Glutamatergic neuron (in vitro differentiated cells): ENCODE results near the gene KIAA1671. TPM values are rescaled to one million over a fixed set of nuclear protein-coding genes. Genes with fewer than 3 reads are reported as not detected.
A peak's percentile ranks its signal among the peaks of the same experiment; 100 is the strongest.

Source experiments
- DNase-seq: peaks from one replicate; pipeline ENCODE4 v3.0.0; 2022
- H3K27ac Mint-ChIP-seq: one replicate; pipeline ENCODE4 v1.8.0; 2020; ENCODE audit warnings: mild to moderate bottlenecking, mixed read lengths, inconsistent platforms; ENCODE audit not compliant: unreplicated experiment
- H3K27me3 Mint-ChIP-seq: one replicate; pipeline ENCODE4 v1.8.0; 2020; ENCODE audit warnings: mild to moderate bottlenecking, moderate library complexity, mixed read lengths, inconsistent platforms; ENCODE audit not compliant: unreplicated experiment
- H3K36me3 Mint-ChIP-seq: one replicate; pipeline ENCODE4 v1.8.0; 2020; ENCODE audit warnings: mild to moderate bottlenecking, mixed read lengths, inconsistent platforms; ENCODE audit not compliant: unreplicated experiment
- H3K4me1 Mint-ChIP-seq: one replicate; pipeline ENCODE4 v1.8.0; 2020; ENCODE audit warnings: mild to moderate bottlenecking, low read depth, mixed read lengths, inconsistent platforms; ENCODE audit not compliant: unreplicated experiment
- H3K4me3 Mint-ChIP-seq: one replicate; pipeline ENCODE4 v1.8.0; 2020; ENCODE audit warnings: mild to moderate bottlenecking, mixed read lengths, inconsistent platforms; ENCODE audit not compliant: unreplicated experiment
- H3K9me3 Mint-ChIP-seq: one replicate; pipeline ENCODE4 v1.8.0; 2020; ENCODE audit warnings: mild to moderate bottlenecking, moderate library complexity, mixed read lengths, inconsistent platforms; ENCODE audit not compliant: unreplicated experiment
- CTCF ChIP-seq: fragments of 200-600 bp; sonication (generic); IDR thresholded peaks from one replicate; pipeline ENCODE4 v1.5.0; 2021; ENCODE audit not compliant: partially characterized antibody, unreplicated experiment
- total RNA-seq: library from RNA; stranded (reverse); fragmentation: NEBNext Ultra II Directional; extraction: Animal tissue kit (Norgen Biotek cat#: 25700); gene quantifications from one replicate; pipeline ENCODE4 v1.2.1, GENCODE V29; 2021; ENCODE audit not compliant: unreplicated experiment

The KIAA1671 gene
- total RNA-seq, 1 donor from 2014 or later: 15.3 TPM

DNA sequence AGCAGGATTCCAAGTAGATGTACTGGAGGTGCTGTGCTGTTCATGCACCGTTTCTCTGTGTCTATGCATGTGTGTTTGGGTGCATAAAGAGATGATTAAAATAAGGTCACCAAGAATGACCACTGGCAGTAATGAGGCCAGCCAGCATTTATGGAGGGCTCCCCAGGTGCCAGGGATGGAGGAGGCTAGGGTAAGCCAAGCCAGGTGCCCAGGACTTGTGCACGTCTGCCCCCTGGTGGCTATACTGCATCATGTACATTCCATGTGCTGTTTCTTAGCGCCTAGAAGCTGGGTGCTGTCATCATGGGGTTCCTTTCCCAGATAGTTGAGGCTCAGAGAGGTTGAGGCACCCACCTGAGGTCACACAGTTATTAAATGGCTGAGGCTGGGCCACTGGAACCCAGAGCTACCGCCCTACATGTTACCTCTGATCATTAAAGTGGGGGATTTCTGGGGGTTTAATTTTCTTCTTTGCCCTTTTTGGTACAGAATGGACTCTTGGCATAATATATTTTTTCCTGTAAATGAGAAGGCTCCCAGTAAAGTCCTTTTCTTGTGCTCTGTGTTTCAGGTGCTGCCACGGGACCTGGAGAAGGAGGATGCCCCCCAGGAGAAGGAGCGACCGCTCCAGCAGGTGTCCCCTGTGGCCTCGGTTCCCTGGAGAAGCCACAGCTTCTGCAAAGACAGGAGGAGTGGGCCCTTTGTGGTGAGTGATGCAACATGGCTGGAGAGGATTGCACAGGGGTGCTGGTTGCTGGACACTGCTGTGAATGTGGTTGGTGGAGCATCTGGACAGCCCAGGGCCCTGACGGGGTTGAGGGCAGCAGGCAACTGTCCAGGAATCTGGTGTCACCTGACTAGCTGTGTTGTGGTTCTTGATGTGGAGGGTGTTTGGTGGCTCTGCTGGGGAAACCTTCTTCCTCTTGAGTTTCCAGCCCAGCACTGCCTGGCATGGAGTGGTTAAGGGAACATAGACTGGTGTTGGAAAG lies 96.4 kb downstream of the KIAA1671 start:
- H3K27me3 Mint-ChIP-seq: no peaks in the 10 kb centered on the region
- H3K4me3 Mint-ChIP-seq: no peak overlapping the region

GRCh38 chr22:25049770-25050169 lies 97.3 kb downstream of the KIAA1671 start:
- Mint-ChIP-seq H3K4me3 (no peak overlapping the region), H3K27me3 (no peaks in the 10 kb centered on the region), H3K27ac (no peak overlapping the region), H3K36me3 (no peaks in the 10 kb centered on the region), H3K9me3 (no peaks in the 10 kb centered on the region), H3K4me1 (peaks cover 3% of the 10 kb centered on the region)
- TF ChIP-seq CTCF: no peak
- DNase-seq: no peak

More for the DNA sequence above, 96.4 kb downstream of the KIAA1671 start:
- H3K36me3 Mint-ChIP-seq: no peaks in the 10 kb centered on the region
- TF ChIP-seq CTCF: peak; percentile 93
- no peaks in the 10 kb centered on the region for H3K9me3 Mint-ChIP-seq
- peaks cover 5% of the 10 kb centered on the region for H3K4me1 Mint-ChIP-seq
- peak; percentile 75 for DNase-seq
- no peak overlapping the region for H3K27ac Mint-ChIP-seq

- TF ChIP-seq CTCF: no peak
- Mint-ChIP-seq H3K27me3 (no peaks in the 10 kb centered on the region), H3K4me3 (no peak overlapping the region), H3K4me1 (peaks cover 3% of the 10 kb centered on the region), H3K36me3 (no peaks in the 10 kb centered on the region), H3K9me3 (no peaks in the 10 kb centered on the region), H3K27ac (no peak overlapping the region)
- no peak for DNase-seq
Observed at GRCh38 chr22:25050566-25050965, 98.0 kb downstream of the KIAA1671 start.

DNA sequence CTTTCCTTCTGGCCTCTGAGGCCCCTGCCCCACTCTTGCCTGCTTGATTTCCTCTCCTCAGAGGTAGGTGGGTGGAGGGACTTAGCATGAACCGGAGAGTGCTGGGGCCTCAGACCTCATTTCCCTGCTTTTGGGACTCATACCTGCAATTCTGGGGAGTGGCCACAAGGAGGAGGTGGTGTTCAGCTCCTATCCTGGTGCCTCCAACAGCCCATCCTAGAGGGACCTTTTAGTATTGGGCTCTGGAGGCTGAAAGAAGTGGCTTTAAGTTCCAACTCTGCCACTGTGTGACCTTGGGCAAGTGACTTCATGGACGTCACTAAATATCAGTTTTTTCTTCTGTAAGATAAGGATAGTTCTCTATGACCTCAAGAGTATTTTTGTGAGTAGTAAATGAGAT lies 98.6 kb downstream of the KIAA1671 start:
- no peak for DNase-seq
- Mint-ChIP-seq H3K4me1 (peaks cover 3% of the 10 kb centered on the region), H3K9me3 (no peaks in the 10 kb centered on the region), H3K27me3 (no peaks in the 10 kb centered on the region), H3K27ac (no peak overlapping the region), H3K36me3 (no peaks in the 10 kb centered on the region), H3K4me3 (no peak overlapping the region)
- peak; percentile 71 for TF ChIP-seq CTCF
